ENCODE results near the gene MAST2.
"Not testable (repeated sequence)": the region's sequence is repeated elsewhere in the genome, so short reads cannot be mapped to it uniquely, and the experiment has no call there.

The MAST2 gene

GRCh38 chr1:45815667-45816458 is 12.5 kb downstream of the MAST2 start:
- DNase-seq = no peak

DNA sequence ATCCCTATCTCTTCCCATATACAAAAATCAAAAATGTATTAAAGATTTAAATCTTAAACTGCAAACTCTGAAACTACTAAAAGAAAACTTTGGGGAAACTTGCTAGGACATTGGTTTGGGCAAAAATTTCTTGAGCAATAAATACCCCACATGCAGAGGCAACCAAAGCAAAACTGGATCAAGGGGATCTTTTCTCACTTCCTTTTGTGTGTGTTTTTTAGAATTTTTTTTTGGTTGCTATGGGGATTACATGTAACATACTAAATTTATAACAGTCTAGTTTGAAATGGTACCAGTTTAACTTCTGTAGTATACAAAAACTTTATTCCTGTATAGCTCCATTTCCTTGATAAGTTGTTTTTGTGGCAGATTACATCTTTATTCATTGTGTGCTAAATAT is 16.8 kb downstream of the MAST2 start:
- DNase-seq = no peak

- no peak for DNase-seq
These were observed 17.4 kb downstream of the MAST2 start for GRCh38 chr1:45820788-45821187.

DNA sequence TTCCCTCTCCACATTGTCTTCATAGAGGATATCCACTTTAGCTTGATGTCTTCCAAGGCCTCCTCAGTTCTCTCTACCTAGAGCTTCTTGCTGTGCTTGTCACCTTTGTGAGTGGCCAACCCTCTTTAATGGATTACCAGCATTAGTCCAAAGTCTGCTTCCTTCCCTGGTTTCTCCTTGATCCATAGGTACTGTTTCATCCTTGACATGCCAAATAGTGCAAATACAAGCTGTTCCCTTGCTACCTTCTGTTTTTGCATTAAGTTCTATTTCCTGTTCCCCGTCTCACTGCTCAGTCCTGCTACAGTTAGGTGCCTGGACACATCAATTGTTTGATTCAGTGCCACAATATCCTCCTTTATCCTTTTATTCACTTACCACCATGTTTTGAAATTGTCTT is 19.2 kb downstream of the MAST2 start:
- DNase-seq = no peak

GRCh38 chr1:45824607-45825006 is 21.2 kb downstream of the MAST2 start:
- no peak for DNase-seq

DNA sequence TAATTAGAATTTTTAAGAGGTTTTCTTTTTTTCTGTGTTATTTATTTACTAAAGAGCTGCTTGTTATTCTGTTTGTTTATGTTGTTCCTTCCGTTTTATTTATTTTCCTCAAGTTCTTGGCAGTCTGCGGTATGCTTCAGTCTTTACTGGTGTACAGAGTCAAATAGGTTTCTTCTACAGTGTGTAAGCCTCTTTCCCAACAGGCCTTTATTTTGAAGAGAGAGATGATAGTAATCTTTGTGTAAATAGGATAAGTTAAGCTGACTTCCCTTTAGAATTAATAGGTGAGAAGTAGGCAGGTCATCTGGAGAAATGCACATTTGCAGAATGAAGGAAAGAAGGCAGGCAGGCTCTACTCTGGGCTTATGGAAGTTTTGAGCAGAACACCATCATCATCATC is 23.8 kb downstream of the MAST2 start:
- DNase-seq = no peak

DNA sequence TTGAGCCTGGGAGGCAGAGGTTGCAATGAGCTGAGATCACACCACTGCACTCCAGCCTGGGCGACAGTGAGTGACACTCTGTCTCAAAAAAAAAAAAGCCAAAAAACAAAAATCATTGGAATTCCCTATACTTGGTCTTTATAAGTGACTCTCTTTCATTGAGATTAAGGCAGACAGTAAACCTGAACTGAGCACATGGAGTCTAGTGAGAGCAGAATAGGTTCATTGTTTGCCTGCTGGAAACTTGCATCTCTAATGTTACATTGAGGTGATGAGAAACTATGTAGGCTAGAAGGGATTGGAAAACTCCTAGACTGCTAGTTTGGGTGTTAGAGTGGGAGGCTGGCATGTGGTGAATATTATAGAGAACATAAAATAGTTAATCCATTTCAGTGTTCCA is 25.4 kb downstream of the MAST2 start:
- no peak for DNase-seq

DNA sequence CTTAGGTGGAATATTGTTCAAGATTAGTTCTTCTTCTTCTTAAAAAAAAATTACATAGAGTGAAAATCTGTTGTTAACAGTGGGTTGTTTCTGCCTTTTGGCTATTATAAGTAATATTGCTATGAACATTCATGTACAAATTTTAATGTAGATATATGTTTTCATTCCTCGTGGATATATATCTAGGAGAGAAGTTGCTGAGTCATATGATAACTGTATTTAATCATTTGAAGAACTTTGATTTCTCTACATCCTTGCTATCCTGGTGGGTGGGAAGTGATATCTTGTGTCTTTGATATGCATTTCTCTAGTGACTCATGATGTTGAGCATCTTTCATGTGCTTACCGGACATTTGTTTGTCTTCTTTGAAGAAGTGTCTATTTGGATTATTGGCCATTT is 29.9 kb downstream of the MAST2 start:
- DNase-seq = no peak

DNA sequence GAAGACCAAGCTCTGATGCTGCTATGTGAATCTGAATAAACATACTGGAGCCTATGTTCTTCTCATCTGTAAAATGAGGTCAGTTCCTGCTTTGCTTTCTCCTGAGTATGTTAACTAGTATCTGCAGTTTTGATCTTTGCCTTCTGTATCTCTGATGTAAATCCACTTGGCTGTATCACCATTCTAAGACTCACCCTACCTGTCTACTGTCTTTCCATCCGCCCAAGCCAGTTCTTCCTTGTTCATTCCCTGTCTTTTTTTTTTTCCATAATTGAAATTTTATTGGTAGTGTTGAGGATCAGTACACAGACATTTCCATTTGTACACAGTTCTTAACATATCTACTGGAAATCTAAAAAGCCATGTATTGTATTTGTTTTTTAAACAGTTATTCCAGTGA is 31.3 kb downstream of the MAST2 start:
- DNase-seq = no peak

- DNase-seq = no peak
These were observed 33.0 kb downstream of the MAST2 start for GRCh38 chr1:45836451-45836850.

DNA sequence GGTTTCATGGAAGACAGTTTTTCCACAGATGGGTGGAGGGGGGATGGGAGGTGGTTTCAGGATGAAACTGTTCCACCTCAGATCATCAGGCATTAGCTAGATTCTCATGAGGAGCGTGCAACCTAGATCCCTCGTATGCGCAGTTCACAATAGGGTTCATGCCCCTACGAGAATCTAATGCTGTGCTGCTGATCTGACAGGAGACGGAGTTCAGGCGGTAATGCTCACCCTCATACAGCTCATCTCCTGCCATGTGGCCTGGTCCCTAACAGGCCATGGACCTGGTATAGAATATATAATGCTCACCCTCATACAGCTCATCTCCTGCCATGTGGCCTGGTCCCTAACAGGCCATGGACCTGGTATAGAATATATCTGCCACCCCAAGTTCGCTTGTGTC is 33.4 kb downstream of the MAST2 start:
- DNase-seq = not testable (repeated sequence)

- DNase-seq = not testable (repeated sequence)
These were observed 34.9 kb downstream of the MAST2 start for GRCh38 chr1:45838322-45838721.

DNA sequence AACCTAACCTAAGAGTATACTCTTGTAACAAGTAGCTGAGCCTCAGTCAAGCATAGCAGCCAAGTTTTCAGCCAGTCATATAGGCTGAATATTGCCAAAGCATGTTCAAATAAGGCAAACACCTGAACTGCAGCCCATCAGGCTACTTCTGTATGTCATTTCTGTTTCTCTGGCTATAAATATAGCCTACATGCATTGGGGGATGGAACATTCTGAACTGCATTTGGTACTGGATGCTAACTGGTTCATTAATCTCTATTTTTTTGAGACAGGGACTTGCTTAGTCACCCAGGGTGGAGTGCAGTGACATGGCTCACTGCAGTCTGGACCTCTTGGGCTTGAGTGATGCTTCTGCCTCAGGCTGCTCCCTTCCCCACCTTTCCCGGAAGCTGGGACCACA is 37.3 kb downstream of the MAST2 start:
- DNase-seq = no peak

GRCh38 chr1:45842786-45843185 is 39.4 kb downstream of the MAST2 start:
- DNase-seq = no peak

GRCh38 chr1:45843474-45843905 is 40.1 kb downstream of the MAST2 start:
- no peak for DNase-seq

DNA sequence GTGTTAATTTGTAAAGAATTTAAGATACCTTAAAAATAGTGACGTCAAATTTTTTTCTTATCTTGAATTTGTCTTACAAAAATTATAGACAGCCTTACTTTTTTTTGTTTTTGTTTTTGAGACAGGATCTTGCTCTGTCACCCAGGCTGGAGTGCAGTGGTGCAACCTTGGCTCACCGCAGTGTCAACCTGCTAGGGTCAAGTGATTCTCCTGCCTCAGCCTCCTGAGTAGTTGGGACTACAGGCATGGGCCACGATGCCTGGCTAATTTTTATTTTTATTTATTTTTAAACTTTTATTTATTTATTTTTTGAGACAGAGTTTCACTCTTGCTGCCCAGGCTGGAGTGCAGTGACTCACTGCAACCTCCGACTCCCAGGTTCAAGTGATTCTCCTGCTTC is 40.6 kb downstream of the MAST2 start:
- not testable (repeated sequence) for DNase-seq

DNA sequence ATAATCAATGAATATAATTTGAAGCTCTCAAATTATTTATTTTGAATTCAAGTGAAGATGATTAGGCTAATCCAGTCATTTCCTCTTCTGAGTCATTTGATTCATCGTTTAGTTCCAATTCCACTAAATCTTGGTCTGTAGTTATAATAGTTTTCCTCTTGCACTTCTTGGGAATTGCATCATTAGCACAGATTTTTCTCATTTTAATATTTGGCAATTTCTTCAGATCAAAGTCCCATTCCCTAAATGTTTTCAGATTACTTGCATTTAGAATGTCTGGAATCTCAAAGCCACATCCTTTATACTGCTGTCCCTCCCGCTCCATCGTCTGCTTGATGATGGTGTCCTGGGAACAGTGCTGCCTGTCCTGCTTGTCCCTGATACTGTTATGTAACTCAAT is 43.5 kb downstream of the MAST2 start:
- peak; percentile 2 for DNase-seq

GRCh38 chr1:45848097-45848496 is 44.7 kb downstream of the MAST2 start:
- DNase-seq = no peak

DNA sequence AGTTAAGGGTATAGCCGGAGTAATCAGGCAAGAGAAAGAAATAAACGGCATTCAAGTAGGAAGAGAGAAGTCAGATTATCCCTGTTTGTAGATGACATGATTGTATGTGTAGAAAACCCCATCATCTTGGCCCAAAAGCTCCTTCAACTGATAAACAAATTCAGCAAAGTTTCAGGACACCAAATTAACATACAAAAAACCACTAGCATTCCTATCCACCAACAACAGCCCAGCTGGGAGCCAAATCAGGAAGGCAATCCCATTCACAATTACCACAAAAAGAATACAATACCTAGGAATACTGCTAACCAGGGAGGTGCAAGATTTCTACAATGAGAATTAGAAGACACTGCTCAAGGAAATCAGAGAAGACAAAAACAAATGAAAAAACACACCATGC is 45.3 kb downstream of the MAST2 start:
- no peak for DNase-seq

- DNase-seq = no peak
These were observed 46.6 kb downstream of the MAST2 start for GRCh38 chr1:45850017-45850416.

GRCh38 chr1:45854724-45855123 is 51.3 kb downstream of the MAST2 start:
- DNase-seq = no peak

GRCh38 chr1:45857101-45857700 is 53.8 kb downstream of the MAST2 start:
- DNase-seq = no peak

DNA sequence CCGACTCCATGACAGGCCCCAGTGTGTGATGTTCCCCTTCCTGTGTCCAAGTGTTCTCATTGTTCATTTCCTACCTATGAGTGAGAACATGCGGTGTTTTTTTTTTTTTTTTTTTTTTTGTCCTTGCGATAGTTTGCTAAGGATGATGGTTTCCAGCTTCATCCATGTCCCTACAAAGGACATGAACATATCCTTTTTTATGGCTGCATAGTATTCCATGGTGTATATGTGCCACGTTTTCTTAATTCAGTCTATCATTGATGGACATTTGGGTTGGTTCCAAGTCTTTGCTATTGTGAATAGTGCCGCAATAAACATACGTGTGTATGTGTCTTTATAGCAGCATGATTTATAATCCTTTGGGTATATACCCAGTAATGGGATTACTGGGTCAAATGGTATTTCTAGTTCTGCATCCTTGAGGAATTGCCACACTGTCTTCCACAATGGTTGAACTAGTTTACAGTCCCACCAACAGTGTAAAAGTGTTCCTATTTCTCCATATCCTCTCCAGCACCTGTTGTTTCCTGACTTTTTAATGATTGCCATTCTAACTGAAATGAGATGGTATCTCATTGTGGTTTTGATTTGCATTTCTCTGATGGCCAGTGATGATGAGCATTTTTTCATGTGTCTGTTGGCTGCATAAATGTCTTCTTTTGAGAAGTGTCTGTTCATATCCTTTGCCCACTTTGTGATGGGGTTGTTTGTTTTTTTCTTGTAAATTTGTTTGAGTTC is 54.5 kb downstream of the MAST2 start:
- not testable (repeated sequence) for DNase-seq

GRCh38 chr1:45859221-45859620 is 55.8 kb downstream of the MAST2 start:
- DNase-seq = no peak
